SH-SY5Y (cell line): ENCODE measurements around the gene DZIP1.

Experiments used
- GATA2 ChIP-seq: IDR thresholded peaks from 2 replicates; pipeline ENCODE4 v1.6.1; 2011; ENCODE audit warnings: mild to moderate bottlenecking, low read depth, low read length
- GATA3 ChIP-seq: IDR thresholded peaks from 2 replicates; pipeline ENCODE4 v1.6.1; 2011; ENCODE audit warnings: low read depth, mild to moderate bottlenecking, low read length, moderate library complexity

Gene DZIP1

DNA sequence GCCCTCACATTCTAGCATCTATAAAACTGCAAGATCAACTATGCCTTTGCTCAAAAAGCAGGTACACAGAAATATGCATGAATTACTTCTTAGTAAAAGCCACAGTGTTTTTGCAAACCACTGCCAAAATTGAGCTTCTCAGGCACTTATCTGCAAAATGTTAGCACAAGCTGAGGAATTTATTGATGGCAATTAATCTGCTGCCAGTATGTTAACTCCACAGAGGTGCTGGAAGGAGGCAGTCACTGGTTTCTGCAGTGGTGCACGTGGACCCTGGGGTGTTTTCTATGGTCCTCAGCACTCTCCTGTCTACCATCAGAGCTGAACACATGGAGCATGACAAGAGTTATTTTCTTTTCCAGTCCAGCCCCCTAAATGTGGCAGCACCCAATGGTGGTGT is 47.8 kb downstream of the DZIP1 start:
- no peak for TF ChIP-seq GATA2
- TF ChIP-seq GATA3 = no peak

DNA sequence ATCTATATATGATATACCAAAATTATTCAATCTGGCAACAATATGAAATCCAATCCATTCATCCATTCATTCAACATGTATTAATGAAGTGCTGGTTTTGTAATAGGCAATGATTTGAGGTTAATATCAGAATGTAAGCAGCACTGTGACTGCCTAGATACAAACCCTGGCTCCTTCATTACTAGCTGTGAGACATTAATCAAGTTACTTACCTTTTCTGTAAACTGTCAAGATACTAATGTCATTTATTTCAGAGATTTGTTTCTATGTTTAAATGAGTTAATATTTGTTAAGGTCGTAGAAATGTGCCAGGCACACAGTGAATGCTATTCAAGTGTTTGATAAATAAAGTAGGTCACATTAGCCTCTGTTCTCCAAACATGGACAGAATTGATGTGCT is 51.0 kb downstream of the DZIP1 start:
- no peak for TF ChIP-seq GATA3
- TF ChIP-seq GATA2 = no peak

DNA sequence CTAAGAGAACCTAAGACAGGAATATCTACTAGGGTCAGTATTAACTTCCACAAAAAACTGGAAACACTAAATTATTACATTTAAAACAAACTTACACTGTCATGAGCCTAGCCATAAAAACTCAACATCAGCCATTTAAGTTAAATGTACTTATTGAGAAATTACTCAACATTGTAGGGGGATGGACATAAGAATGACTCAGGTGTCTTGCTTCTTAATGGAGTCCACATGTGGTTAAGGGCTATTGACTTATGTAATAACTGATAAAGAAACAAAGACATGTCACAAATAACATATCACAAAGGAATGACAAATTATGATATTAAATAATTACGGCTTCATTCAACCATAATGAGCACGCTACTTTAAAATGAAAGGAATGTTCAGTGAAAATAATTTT is 55.8 kb downstream of the DZIP1 start:
- TF ChIP-seq GATA3 (no peak), GATA2 (no peak)

DNA sequence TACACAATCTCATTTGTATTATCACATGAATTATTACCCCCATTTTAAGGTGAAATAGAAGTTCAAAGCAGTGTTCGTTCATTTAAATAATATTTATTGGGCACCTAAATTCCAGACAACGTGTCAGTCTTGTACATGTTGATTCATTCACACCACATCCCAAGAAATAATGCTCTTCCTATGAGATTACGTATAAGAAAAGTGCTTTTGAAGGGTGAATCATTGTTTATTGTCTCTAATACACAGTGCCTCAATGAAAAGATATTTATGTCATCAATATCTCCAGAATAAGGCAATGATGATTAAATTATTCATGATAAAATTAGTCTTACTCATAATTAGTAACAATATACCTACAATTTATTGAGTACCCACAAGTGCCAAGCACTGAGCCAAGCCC is 56.4 kb downstream of the DZIP1 start:
- TF ChIP-seq GATA3 (no peak), GATA2 (no peak)

DNA sequence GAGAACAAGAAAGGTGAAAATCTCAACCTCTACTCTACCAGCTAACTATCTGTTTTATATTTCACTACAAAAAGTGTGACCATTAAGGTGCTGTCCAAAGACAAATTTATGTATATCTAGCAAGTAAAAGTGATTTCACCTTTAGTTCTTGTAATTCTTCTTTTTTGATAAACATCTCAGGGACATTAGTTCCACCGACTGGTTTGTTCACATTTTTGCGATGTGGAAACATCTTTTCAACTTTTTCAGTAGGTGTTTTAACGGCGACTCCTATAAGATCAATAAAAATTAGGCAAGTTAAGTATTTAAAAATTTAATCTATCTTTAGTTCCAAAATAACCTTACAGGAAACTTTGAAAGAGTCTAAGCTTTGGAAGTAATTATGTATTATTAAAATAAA is 58.6 kb downstream of the DZIP1 start:
- TF ChIP-seq GATA3 (no peak), GATA2 (no peak)

DNA sequence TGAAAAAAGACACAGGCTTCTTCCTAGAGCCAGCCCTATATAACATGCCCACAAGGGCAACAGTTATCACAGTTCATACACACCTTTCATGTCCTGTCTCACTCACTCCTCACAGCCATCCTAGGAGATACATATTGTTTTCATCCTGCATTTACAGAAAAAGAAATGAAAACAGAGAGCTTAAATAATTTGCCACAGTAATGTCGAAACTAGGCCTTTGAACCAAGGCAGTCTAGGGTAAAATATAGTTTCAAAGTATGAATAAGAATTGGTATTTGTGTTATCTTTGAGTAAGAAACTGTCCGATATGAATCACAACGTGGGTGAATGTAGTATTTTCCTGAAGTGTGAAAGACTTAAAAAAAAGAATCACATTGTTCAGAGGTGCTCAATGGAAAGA is 65.2 kb downstream of the DZIP1 start:
- TF ChIP-seq GATA3 (no peak), GATA2 (no peak)

DNA sequence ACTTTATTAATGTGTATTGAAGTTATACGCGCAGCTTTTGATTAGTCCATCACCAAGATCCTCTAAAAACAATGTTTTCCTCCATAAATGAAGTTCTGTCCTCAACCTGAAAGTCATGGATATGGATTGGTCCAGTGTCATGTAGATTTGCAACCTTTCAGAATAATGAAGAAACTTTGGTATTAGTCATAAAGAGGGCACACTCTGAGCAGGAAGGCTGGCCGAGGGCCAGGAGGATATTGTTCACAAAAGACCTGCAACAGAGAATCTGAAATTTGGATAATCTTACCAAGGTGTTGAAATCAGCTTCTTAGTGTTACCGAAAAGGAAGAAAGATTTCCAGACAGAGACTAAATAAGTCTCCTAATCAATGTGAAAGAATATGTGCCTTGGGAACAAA is 71.3 kb downstream of the DZIP1 start:
- TF ChIP-seq GATA2 (no peak), GATA3 (no peak)

DNA sequence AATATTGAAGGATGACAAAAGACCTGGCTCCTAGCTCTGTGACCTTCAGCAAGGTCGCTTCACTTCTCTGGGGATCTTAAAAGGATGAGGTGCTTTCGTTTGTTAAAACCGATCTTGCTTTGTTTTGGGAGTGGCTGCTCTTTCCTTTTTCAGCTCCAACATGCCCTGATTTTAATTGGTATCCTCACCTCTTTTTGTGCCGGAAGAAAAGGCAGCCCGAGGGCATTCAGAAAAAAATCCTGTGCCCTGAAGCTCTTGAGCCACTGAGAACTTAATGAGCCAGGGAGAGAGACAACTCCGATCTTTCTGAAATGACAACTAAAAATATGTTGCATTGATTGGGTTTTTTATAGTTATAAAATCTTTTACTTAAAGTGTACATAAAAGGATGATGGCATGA is 72.6 kb downstream of the DZIP1 start:
- no peak for TF ChIP-seq GATA3
- TF ChIP-seq GATA2 = no peak

DNA sequence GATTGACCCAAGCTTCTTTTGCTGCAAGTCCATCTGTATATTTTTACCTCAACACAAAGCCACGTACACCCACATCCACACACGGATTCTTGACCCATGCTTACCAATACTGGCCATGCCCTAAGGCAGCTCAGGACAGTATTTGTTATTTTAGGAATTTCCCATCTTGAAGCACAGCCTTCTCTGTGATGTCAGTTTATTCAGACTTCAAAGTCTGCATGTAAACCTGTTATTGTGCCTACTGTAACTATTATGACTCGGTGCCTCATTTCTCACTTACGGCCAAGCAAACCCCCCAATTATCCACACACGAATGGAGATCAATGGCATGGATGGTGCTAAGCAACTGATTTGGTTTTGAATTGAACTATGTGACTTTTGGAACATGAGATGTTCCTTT is 74.5 kb downstream of the DZIP1 start:
- TF ChIP-seq GATA2 (no peak), GATA3 (no peak)

DNA sequence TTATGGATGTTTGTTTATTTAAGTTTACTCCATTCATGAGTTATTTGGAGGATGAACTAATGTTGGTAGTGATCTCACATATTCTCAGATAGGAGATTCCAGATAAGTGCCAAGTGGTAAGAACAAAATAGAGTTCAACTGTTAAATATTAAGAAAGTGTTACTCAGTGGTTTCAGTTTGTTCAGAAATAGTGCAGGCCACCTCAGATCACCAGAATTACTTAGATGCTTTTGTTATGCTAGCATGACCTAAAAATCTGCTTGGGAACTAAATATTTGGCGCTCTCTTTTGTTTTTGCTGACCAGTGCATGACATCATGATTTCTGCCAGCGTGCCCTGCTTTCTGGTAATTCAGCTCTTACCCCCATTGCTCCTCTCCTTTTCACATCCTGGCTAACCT is 76.4 kb downstream of the DZIP1 start:
- TF ChIP-seq GATA3 (no peak), GATA2 (no peak)

DNA sequence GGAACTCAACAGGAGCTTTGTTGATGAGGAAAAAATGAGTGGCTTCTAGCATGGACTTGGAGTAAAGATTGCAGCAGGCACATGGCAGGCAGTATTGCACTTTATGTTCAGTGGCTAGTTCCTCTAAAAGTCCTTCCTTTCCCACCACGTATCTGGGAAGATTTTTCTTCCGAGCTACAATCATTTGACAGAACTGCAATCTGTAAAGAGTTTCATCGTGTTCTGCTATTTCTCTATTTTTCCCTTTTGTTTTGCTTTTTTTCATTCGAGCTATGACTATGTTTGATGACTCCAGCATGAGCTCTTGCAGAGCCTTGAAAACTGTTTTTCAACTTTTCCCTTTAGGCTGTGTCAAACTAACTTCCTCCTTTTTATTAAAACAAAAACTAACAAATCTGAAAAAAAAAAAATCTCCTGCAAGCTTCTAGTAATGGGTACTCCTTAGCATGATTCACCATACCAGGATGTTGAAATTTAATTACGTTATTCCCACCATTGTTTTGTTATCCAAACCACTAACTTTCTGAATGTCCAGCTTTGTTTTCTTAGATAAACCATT is 79.7 kb downstream of the DZIP1 start:
- no peak for TF ChIP-seq GATA3

DNA sequence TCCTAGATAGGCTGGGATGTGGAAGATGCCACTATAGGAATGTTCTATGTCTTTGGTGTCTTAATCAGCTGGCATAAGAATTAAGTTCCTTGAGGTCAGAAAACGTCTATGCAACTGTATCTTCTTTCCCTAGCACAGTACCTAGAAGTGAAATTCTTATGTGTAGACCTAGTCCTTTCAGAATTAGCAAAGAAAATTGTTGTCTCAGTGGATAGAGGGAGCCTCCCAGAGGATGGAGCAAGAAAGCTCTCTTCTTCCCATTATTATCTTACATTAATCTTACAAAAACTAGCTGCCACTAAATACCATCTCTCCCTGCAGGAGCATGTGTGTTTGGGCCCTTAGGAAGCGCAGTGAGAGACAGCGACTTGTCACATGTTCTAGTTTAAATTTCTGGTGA is 80.4 kb downstream of the DZIP1 start:
- TF ChIP-seq GATA2 (no peak), GATA3 (no peak)

DNA sequence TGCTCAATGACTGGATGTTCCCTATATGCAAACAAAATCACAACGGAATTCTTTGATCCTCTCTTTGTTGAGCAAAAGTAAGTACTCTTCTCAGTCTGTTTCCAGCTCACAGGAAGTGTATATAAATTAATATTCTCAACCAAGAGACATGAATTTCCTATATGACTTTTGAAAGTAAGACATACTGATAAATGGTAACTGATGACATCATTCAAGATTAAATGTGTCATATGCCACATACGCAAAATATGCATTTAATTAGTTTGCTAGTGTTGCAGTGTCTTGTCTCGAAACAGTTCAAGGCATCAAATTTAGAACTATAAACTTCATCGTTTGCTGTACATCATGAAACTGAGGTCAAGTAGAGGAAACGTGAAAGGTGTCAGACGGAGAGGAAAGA is 84.1 kb downstream of the DZIP1 start:
- TF ChIP-seq GATA3 = no peak
- no peak for TF ChIP-seq GATA2

DNA sequence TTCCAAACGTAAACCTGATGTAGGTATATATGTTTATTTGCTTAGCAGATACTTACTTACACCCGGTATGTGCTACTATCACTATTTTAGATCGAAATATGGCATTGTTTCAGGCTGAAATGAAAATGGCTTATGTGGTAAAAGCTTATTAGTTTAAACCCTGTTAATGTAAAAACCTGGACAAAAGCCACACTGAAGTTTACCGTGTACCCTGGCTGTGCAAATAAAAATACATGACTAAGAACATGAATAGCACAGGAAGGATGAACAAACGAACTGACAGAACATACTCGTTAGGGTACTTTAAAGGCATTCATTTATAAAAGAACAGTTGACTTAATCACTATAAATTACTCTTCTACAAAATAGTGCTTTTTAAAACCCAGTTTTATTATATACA is 85.4 kb downstream of the DZIP1 start:
- TF ChIP-seq GATA3 (no peak), GATA2 (no peak)

DNA sequence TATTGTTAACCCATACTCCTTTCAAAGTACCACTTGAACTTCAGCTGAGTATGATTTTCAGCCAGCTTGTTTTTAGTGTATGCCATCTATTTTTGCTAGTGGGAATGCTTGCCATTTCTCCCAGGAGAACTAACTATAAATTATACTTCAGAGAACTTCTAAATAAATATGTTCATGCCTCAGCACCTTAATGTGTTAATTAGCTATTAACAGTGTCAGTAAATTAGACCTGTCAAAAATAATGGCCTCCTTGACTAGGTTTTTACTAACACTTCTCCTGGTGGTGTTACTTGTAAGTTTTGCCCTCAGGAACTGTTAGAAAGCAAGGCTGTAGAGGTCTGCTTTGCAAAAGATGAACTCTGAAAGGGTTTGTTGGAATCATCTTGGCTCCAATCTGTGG is 87.5 kb downstream of the DZIP1 start:
- TF ChIP-seq GATA2 = no peak

DNA sequence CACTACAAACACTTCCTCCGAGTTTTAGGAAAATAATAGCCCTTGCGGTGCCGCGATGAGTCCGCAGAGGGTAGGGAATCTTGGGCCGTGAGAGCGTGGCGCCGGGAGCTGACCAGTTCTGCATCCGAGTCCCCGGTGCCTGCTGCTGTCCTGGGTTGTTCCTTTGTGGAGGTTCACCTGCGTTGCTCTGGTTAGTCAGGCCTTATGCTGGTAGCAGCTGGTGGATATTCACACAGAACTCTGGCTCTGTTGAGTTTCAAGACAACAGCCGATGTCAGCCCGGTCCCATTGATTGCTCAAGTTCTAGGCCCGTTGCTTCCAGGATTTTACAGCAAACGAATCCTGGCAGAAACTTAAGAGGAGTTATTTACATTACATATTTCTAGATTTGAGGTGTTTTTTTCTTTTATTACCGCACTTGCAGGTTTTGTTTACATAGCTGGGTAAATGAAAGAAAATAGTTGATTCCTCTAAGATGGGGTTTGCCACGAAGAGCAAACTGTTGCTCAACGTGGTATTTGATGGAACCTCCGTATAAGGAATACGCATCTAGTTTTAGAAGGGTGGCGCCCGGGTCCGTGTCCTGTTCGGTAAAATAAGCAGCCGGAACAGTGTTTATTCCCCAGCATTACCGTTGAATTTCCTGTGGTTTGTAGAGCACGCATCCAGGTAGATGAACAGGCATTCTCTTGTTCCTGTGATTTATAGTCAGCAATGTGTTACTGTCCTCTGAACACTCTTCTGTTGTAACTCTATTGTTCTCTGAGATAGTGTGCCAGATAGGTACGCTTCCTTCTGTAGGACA is 90.7 kb downstream of the DZIP1 start:
- TF ChIP-seq GATA3 (no peak), GATA2 (no peak)
